ENCODE data around the gene INO80E. TPM values are rescaled to one million over a fixed set of nuclear protein-coding genes. Genes with fewer than 3 reads are reported as not detected.

Gene INO80E
- polyA plus RNA-seq, 12 donors, result 24.0 to 62.2 (median 32.7) TPM; not detected in 1

GRCh38 chr16:29974291-29975133, 21.5 kb upstream of the INO80E start:
- DNase-seq, result peak; percentile 18

GRCh38 chr16:29975134-29975538, 20.9 kb upstream of the INO80E start:
- DNase-seq, result no peak

GRCh38 chr16:29975811-29976511, 20.1 kb upstream of the INO80E start:
- DNase-seq, result no peak

GRCh38 chr16:29977063-29977825, 18.8 kb upstream of the INO80E start:
- no peak for DNase-seq

- no peak for DNase-seq
These were observed 18.0 kb upstream of the INO80E start for GRCh38 chr16:29978081-29978480.

- no peak for DNase-seq
These were observed 17.3 kb upstream of the INO80E start for GRCh38 chr16:29978564-29979270.

GRCh38 chr16:29982560-29983419, 13.3 kb upstream of the INO80E start:
- DNase-seq, result no peak

- no peak for DNase-seq
These were observed 12.5 kb upstream of the INO80E start for GRCh38 chr16:29983420-29984136.

- DNase-seq, result no peak
These were observed 11.8 kb upstream of the INO80E start for GRCh38 chr16:29984137-29984763.

- DNase-seq, result no peak
These were observed 11.3 kb upstream of the INO80E start for GRCh38 chr16:29984764-29985147.

- DNase-seq, result no peak
These were observed 10.7 kb upstream of the INO80E start for GRCh38 chr16:29985271-29985811.

GRCh38 chr16:29986231-29986630, 9.8 kb upstream of the INO80E start:
- no peak for DNase-seq

- DNase-seq, result no peak
These were observed 9.1 kb upstream of the INO80E start for GRCh38 chr16:29986931-29987330.

- DNase-seq, result no peak
These were observed 8.5 kb upstream of the INO80E start for GRCh38 chr16:29987371-29988085.

- no peak for DNase-seq
These were observed 7.5 kb upstream of the INO80E start for GRCh38 chr16:29988346-29989075.

- DNase-seq, result no peak
These were observed 6.8 kb upstream of the INO80E start for GRCh38 chr16:29989111-29989858.

- no peak for DNase-seq
These were observed 6.0 kb upstream of the INO80E start for GRCh38 chr16:29990034-29990433.
